HCT116 (cell line): Measurements from ENCODE around the gene EDNRA. TPM values are rescaled to one million over a fixed set of nuclear protein-coding genes. Genes with fewer than 3 reads are reported as not detected.
A peak's percentile ranks its signal among the peaks of the same experiment; 100 is the strongest.

ENCODE experiments used
- ATAC-seq: fragments of 200-7000 bp; cut with Tn5 transposase; 2 replicates; pipeline ENCODE4 v1.9.1; 2020; ENCODE audit warnings: mild to moderate bottlenecking, moderate library complexity
- BruUV-seq: library from RNA; stranded (reverse); fragments of 400-500 nt; replicated peaks from 2 replicates; lab custom pipeline; 2021; lab: Mats Ljungman, UMichigan
- CTCF ChIA-PET: fragments of 300-600 bp; sonication (Branson Sonifier 250); formaldehyde crosslinking; loops from one replicate; lab custom pipeline; 2021; ENCODE audit warnings: antibody characterized with exemption; lab: Charles Lee
- POLR2A ChIA-PET: fragments of 300-600, 350-600 bp; sonication (Branson Sonifier 250); formaldehyde crosslinking; loops from one replicate; lab custom pipeline; 2021; ENCODE audit warnings: antibody characterized with exemption; lab: Charles Lee
- RAD21 ChIA-PET, 2 experiments: fragments of 300-600 bp; sonication (Branson Sonifier 250); formaldehyde crosslinking; loops; one replicate each; lab custom pipeline; 2023; ENCODE audit warnings: low total read pairs in 2 of 2; ENCODE audit not compliant: uncharacterized antibody in 2 of 2, unreplicated experiment in 2 of 2, low non-redundant PET in 1 of 2; lab: Charles Lee
- DNase-seq: peaks from one replicate; pipeline ENCODE4 v3.0.0-alpha.2; 2010; ENCODE audit warnings: low read depth, low spot score
- H2AFZ ChIP-seq: fragments of 200-600 bp; shearing (Covaris generic), sonication (generic); 2 replicates; pipeline ENCODE4 v1.6.1; 2017; ENCODE audit warnings: low read depth, mixed run types, mixed read lengths, antibody characterized with exemption, low read length; ENCODE audit not compliant: poor library complexity, severe bottlenecking
- H3K27ac ChIP-seq: 2 replicates; pipeline ENCODE4 v1.5.1; 2012; ENCODE audit warnings: low read depth, low read length
- H3K27me3 ChIP-seq: fragments of 200-600 bp; sonication (generic); 2 replicates; pipeline ENCODE4 v1.6.1; 2016; ENCODE audit warnings: mixed run types, low read length, mixed read lengths; ENCODE audit not compliant: insufficient read depth
- H3K36me3 ChIP-seq, 2 experiments: fragments of 200-500 bp in 1 of 2; fragments of 200-600 bp in 1 of 2; sonication (Bioruptor generic) in 1 of 2; sonication (generic) in 1 of 2; 2 replicates each; pipeline versions ENCODE4 v1.5.1 to v1.6.1; 2014 to 2016; ENCODE audit warnings: low read length in 2 of 2, inconsistent platforms in 1 of 2, mixed read lengths in 1 of 2, mixed run types in 1 of 2; ENCODE audit not compliant: insufficient read depth in 2 of 2, control insufficient read depth in 1 of 2
- H3K4me1 ChIP-seq, 2 experiments: fragments of 200-600 bp in 1 of 2; sonication (generic) in 1 of 2; 2 replicates each; pipeline versions ENCODE4 v1.5.1 to v1.6.1; 2012 to 2017; ENCODE audit warnings: low read length in 2 of 2, inconsistent platforms in 1 of 2, mild to moderate bottlenecking in 1 of 2, mixed read lengths in 1 of 2, mixed run types in 1 of 2, moderate library complexity in 1 of 2; ENCODE audit not compliant: insufficient read depth in 2 of 2, control insufficient read depth in 1 of 2
- H3K4me2 ChIP-seq: fragments of 200-600 bp; sonication (generic); 2 replicates; pipeline ENCODE4 v1.6.1; 2017; ENCODE audit warnings: mixed run types, low read length, mixed read lengths
- H3K4me3 ChIP-seq, 2 experiments: fragments of 200-600 bp in 1 of 2; sonication (generic) in 1 of 2; replicated peaks in 1 of 2; 2 replicates each; pipeline ENCODE4 v1.5.1; 2011 to 2016; ENCODE audit warnings: low read length in 2 of 2, control low read depth in 1 of 2, low read depth in 1 of 2, mild to moderate bottlenecking in 1 of 2, mixed read lengths in 1 of 2, mixed run types in 1 of 2
- H3K79me2 ChIP-seq: fragments of 200-600 bp; sonication (generic); 2 replicates; pipeline ENCODE4 v1.6.1; 2017; ENCODE audit warnings: mild to moderate bottlenecking, mixed run types, low read length, moderate library complexity, mixed read lengths; ENCODE audit not compliant: insufficient read depth
- H3K9ac ChIP-seq: fragments of 200-600 bp; sonication (generic); 2 replicates; pipeline ENCODE4 v1.6.1; 2016; ENCODE audit warnings: low read length, mixed read lengths
- H3K9me2 ChIP-seq: fragments of 200-600 bp; sonication (generic), shearing (Covaris generic); 2 replicates; pipeline ENCODE4 v1.6.1; 2017; ENCODE audit warnings: mixed run types, mild to moderate bottlenecking, moderate library complexity; ENCODE audit not compliant: insufficient read depth
- H3K9me3 ChIP-seq, 2 experiments: fragments of 200-500 bp in 1 of 2; fragments of 200-600 bp in 1 of 2; sonication (Bioruptor generic) in 1 of 2; sonication (generic) in 1 of 2; 2 replicates each; pipeline ENCODE4 v1.6.1; 2014 to 2017; ENCODE audit warnings: low read length in 2 of 2, mixed read lengths in 2 of 2, inconsistent platforms in 1 of 2, low read depth in 1 of 2, mild to moderate bottlenecking in 1 of 2, mixed run types in 1 of 2, moderate library complexity in 1 of 2; ENCODE audit not compliant: control insufficient read depth in 1 of 2, insufficient read depth in 1 of 2
- H4K20me1 ChIP-seq: fragments of 200-600 bp; sonication (generic), shearing (Covaris generic); 2 replicates; pipeline ENCODE4 v1.6.1; 2017; ENCODE audit warnings: mixed run types, mild to moderate bottlenecking, moderate library complexity; ENCODE audit not compliant: insufficient read depth
- CTCF ChIP-seq, 3 experiments: fragments of 200-600 bp in 1 of 3; sonication (generic) in 1 of 3; IDR thresholded peaks in 2 of 3; conservative IDR thresholded peaks in 1 of 3; 2 replicates each; pipeline ENCODE4 v1.5.1; 2012 to 2017; ENCODE audit warnings: low read depth in 2 of 3, low read length in 2 of 3, antibody characterized with exemption in 1 of 3, borderline replicate concordance in 1 of 3, control low read depth in 1 of 3, mild to moderate bottlenecking in 1 of 3, mixed read lengths in 1 of 3, mixed run types in 1 of 3, moderate library complexity in 1 of 3; ENCODE audit not compliant: insufficient read depth in 1 of 3
- EGR1 ChIP-seq: IDR thresholded peaks from 2 replicates; pipeline ENCODE4 v1.6.1; 2012; ENCODE audit warnings: low read depth
- EZH2 ChIP-seq: fragments of 200-600 bp; sonication (generic); IDR thresholded peaks from 2 replicates; pipeline ENCODE4 v1.6.1; 2017; ENCODE audit warnings: antibody characterized with exemption, mixed run types
- FOSL1 ChIP-seq: IDR thresholded peaks from 2 replicates; pipeline ENCODE4 v1.6.1; 2012; ENCODE audit warnings: low read depth
- MAX ChIP-seq: IDR thresholded peaks from 2 replicates; pipeline ENCODE4 v1.6.1; 2012
- RAD21 ChIP-seq: IDR thresholded peaks from 2 replicates; pipeline ENCODE4 v1.6.1; 2012; ENCODE audit warnings: low read depth, mild to moderate bottlenecking
- YY1 ChIP-seq: IDR thresholded peaks from 2 replicates; pipeline ENCODE4 v1.6.1; 2011; ENCODE audit warnings: low read length, low read depth, moderate library complexity, mild to moderate bottlenecking; ENCODE audit not compliant: insufficient replicate concordance; ENCODE audit errors: extremely low read depth
- intact Hi-C: fragments of 100-400 bp; cut with micrococcal nuclease; formaldehyde crosslinking; loops from 2 replicates; pipeline ENCODE4 v1.10.0; 2022
- total RNA-seq: library from RNA; stranded (reverse); gene quantifications from one replicate; pipeline ENCODE4 v1.2.1, GENCODE V29; 2021; ENCODE audit not compliant: unreplicated experiment

Gene EDNRA
- total RNA-seq, 1 experiment from 2014 or later = 2.0 TPM

- Histone ChIP-seq H4K20me1 (no peaks in the 10 kb centered on the region), H3K79me2 (no peaks in the 10 kb centered on the region), H3K9ac (no peak overlapping the region), H3K27ac (no peak overlapping the region), H3K27me3 (no peaks in the 10 kb centered on the region), H3K9me3 (no peaks in the 10 kb centered on the region), H3K9me2 (no peaks in the 10 kb centered on the region), H3K4me3 (no peak overlapping the region), H3K4me2 (no peak overlapping the region), H2AFZ (no peak overlapping the region), H3K36me3 (no peaks in the 10 kb centered on the region), H3K4me1 (no peaks in the 10 kb centered on the region)
- CTCF ChIA-PET = no interaction called here
- intact Hi-C loops = no loop called here
- RAD21 ChIA-PET = no interaction called here
- TF ChIP-seq CTCF (IDR thresholded peaks at IDR 0.05 in 2 of 3, conservative IDR thresholded peaks at IDR 0.05 in 1 of 3; ENCODE audit: borderline replicate concordance in 1 of 3, insufficient read depth in 1 of 3, low read depth in 2 of 3, low read length in 2 of 3) (no peak), YY1 (no peak), EZH2 (no peak), FOSL1 (no peak), EGR1 (no peak)
- BruUV-seq = no TSS peak
- POLR2A ChIA-PET = no interaction called here
- no peak for DNase-seq
- ATAC-seq = no peak
Observed at GRCh38 chr4:147513091-147513490, 32.2 kb downstream of the EDNRA start.

GRCh38 chr4:147513952-147514351 is 33.1 kb downstream of the EDNRA start:
- DNase-seq = no peak
- CTCF ChIA-PET = no interaction called here
- POLR2A ChIA-PET = no interaction called here
- H3K9me2 ChIP-seq = no peaks in the 10 kb centered on the region
- BruUV-seq = no TSS peak
- intact Hi-C loops = no loop called here
- H3K4me1 ChIP-seq = no peaks in the 10 kb centered on the region
- no peaks in the 10 kb centered on the region for H3K36me3 ChIP-seq
- TF ChIP-seq CTCF (IDR thresholded peaks at IDR 0.05 in 2 of 3, conservative IDR thresholded peaks at IDR 0.05 in 1 of 3; ENCODE audit: borderline replicate concordance in 1 of 3, insufficient read depth in 1 of 3, low read depth in 2 of 3, low read length in 2 of 3) (peak in 2 of 3 experiments; percentile 9 to 49; a peak in 2 of 6 replicates), MAX (no peak), RAD21 (no peak)
- RAD21 ChIA-PET = no interaction called here
- H3K9ac ChIP-seq = no peak overlapping the region
- H3K27me3 ChIP-seq = no peaks in the 10 kb centered on the region
- no peak overlapping the region for H3K27ac ChIP-seq
- H3K4me2 ChIP-seq = no peak overlapping the region
- H4K20me1 ChIP-seq = no peaks in the 10 kb centered on the region
- peak; percentile 46; the same call in 1 of the 2 replicates for ATAC-seq
- H2AFZ ChIP-seq = no peak overlapping the region
- no peaks in the 10 kb centered on the region for H3K9me3 ChIP-seq
- no peaks in the 10 kb centered on the region for H3K79me2 ChIP-seq
- H3K4me3 ChIP-seq = no peak overlapping the region
